HL-60 (cell line): ENCODE results near the gene SNORC.

Source experiments
- CTCF ChIP-seq: IDR thresholded peaks from one replicate; pipeline ENCODE4 v1.5.1; 2011; ENCODE audit warnings: low read length, control low read depth, inconsistent platforms; ENCODE audit not compliant: insufficient read depth
- GABPA ChIP-seq: IDR thresholded peaks from 2 replicates; pipeline ENCODE4 v1.6.1; 2012; ENCODE audit warnings: low read depth
- POLR2AphosphoS5 ChIP-seq: IDR thresholded peaks from 2 replicates; pipeline ENCODE4 v1.6.1; 2012; ENCODE audit warnings: low read depth
- REST ChIP-seq: IDR thresholded peaks from 2 replicates; pipeline ENCODE4 v1.6.1; 2012; ENCODE audit warnings: low read depth; ENCODE audit not compliant: insufficient replicate concordance

GRCh38 chr2:232873292-232873908 lies 3.3 kb downstream of the SNORC start:
- TF ChIP-seq CTCF (no peak), REST (no peak), POLR2AphosphoS5 (no peak), GABPA (no peak)
